Stimulated activated naive CD4-positive, alpha-beta T cell (primary cell): Measurements from ENCODE around the gene COX6A2.
"Not testable (repeated sequence)": the region's sequence is repeated elsewhere in the genome, so short reads cannot be mapped to it uniquely, and the experiment has no call there.

Source experiments
- DNase-seq, 6 experiments: peaks; one replicate each; lab custom pipeline; 2025; lab: John Stamatoyannopoulos, UW

The COX6A2 gene

GRCh38 chr16:31461921-31462804 lies 34.0 kb upstream of the COX6A2 start:
- DNase-seq, result no peak

- DNase-seq, result no peak
Observed at GRCh38 chr16:31461201-31461920, 33.2 kb upstream of the COX6A2 start.

- peak in 3 of 6 experiments; percentile 15 to 33 (median 20) for DNase-seq
Observed at GRCh38 chr16:31460582-31461002, 32.4 kb upstream of the COX6A2 start.

GRCh38 chr16:31459687-31460581 lies 31.8 kb upstream of the COX6A2 start:
- peak; percentile 99 to 100 (median 100) for DNase-seq

GRCh38 chr16:31458844-31459686 lies 30.9 kb upstream of the COX6A2 start, which contains the start of gene ARMC5:
TSS of gene ARMC5 (plus strand) at chr16:31459501. CDS start at chr16:31459525, 24 bp downstream.
- DNase-seq, result peak; percentile 96 to 100 (median 98)

GRCh38 chr16:31458073-31458843 lies 30.1 kb upstream of the COX6A2 start:
- DNase-seq, result peak; percentile 28 to 70 (median 52)

GRCh38 chr16:31456988-31457360 lies 28.8 kb upstream of the COX6A2 start:
- no peak for DNase-seq

- DNase-seq, result peak in 2 of 6 experiments; percentile 11 to 22
Observed at GRCh38 chr16:31455601-31456314, 27.6 kb upstream of the COX6A2 start.

- DNase-seq, result no peak
Observed at GRCh38 chr16:31453255-31454204, 25.4 kb upstream of the COX6A2 start.

- no peak for DNase-seq
Observed at GRCh38 chr16:31452631-31453106, 24.5 kb upstream of the COX6A2 start.

GRCh38 chr16:31451681-31452351 lies 23.7 kb upstream of the COX6A2 start:
- no peak for DNase-seq

GRCh38 chr16:31451201-31451600 lies 23.0 kb upstream of the COX6A2 start:
- no peak for DNase-seq

- DNase-seq, result not testable (repeated sequence)
Observed at GRCh38 chr16:31445931-31446330, 17.8 kb upstream of the COX6A2 start.

- DNase-seq, result no peak
Observed at GRCh38 chr16:31441956-31442355, 13.8 kb upstream of the COX6A2 start.

- DNase-seq, result no peak
Observed at GRCh38 chr16:31440516-31441184, 12.5 kb upstream of the COX6A2 start.

- no peak for DNase-seq
Observed at GRCh38 chr16:31439519-31439918, 11.4 kb upstream of the COX6A2 start.

- DNase-seq, result not testable (repeated sequence)
Observed at GRCh38 chr16:31439023-31439422, 10.9 kb upstream of the COX6A2 start.
